HG02981 (cell line): ENCODE measurements around the gene MYO9A.

Experiments used
- ATAC-seq: cut with Tn5 transposase; IDR thresholded peaks from one replicate; pipeline ENCODE4 v1.9.1; 2021; ENCODE audit warnings: mild to moderate bottlenecking, moderate library complexity; ENCODE audit not compliant: unreplicated experiment

The MYO9A gene

GRCh38 chr15:71789616-71790015 is 328.3 kb downstream of the MYO9A start:
- no peak for ATAC-seq

GRCh38 chr15:71788646-71789579 is 329.0 kb downstream of the MYO9A start:
- no peak for ATAC-seq

- ATAC-seq: no peak
Observed at GRCh38 chr15:71786673-71787072, 331.3 kb downstream of the MYO9A start.

GRCh38 chr15:71785996-71786395 is 332.0 kb downstream of the MYO9A start:
- no peak for ATAC-seq

GRCh38 chr15:71784719-71785118 is 333.2 kb downstream of the MYO9A start:
- no peak for ATAC-seq

- no peak for ATAC-seq
Observed at GRCh38 chr15:71782422-71783165, 335.4 kb downstream of the MYO9A start.

GRCh38 chr15:71781965-71782265 is 336.0 kb downstream of the MYO9A start:
- ATAC-seq: no peak

- ATAC-seq: no peak
Observed at GRCh38 chr15:71781179-71781964, 336.6 kb downstream of the MYO9A start.

GRCh38 chr15:71780115-71780976 is 337.6 kb downstream of the MYO9A start:
- peak; percentile 67 for ATAC-seq

GRCh38 chr15:71779073-71779797 is 338.7 kb downstream of the MYO9A start:
- ATAC-seq: no peak

- ATAC-seq: no peak
Observed at GRCh38 chr15:71777216-71777943, 340.6 kb downstream of the MYO9A start.

GRCh38 chr15:71776304-71776703 is 341.6 kb downstream of the MYO9A start:
- no peak for ATAC-seq

GRCh38 chr15:71775856-71776255 is 342.1 kb downstream of the MYO9A start:
- no peak for ATAC-seq

- no peak for ATAC-seq
Observed at GRCh38 chr15:71773206-71773859, 344.6 kb downstream of the MYO9A start.
